ENCODE measurements around the gene SEMA3F.
A peak's percentile ranks its signal among the peaks of the same experiment; 100 is the strongest.

The SEMA3F gene

DNA sequence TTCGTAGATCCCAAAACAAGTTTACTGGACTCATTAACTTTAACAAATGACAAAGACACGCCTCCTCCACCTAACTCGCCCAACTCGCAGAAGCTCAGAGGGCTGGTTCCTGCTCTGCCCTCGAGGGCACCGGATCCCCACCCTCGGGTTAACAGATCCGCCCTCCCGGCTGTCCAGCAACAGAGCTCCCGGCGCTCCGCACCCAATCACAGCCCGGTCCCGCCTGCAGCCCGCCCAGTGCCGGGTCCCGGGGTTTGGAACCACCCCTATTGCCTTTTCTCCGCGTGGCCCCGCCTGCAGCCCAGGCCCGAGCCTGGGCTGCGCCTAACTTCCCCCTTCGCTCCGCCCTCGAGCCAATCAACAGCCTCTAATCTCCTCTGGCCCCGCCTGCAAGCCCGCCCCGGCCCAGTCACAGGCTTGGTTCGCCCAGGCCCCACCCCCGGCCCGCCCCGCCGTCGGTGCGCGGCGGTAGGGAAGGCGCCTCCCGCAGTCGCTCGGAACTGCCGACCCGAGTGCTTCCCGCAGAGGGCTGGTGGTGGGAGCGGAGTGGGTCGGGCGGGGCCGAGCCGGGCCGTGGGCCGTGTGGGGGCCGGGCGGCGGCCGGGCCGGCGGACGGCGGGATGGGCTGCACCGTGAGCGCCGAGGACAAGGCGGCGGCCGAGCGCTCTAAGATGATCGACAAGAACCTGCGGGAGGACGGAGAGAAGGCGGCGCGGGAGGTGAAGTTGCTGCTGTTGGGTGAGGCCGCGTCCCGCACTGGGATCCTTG is 80.8 kb downstream of the SEMA3F start, which contains the start of gene GNAI2:
Gene GNAI2 (plus strand): TSS at position 489 of the 768 bp plus-strand sequence. CDS start 132 bp downstream, at position 621.
- Histone ChIP-seq H3K36me3 (ENCODE audit: insufficient read depth, low read length) (no peaks in the 10 kb centered on the region), H3K4me3 (peak within 1 kb of the TSS; percentile 82), H3K9me3 (ENCODE audit: low read depth, low read length) (no peaks in the 10 kb centered on the region), H3K9ac (ENCODE audit: insufficient read length) (peak within 1 kb of the TSS; percentile 58), H3K27ac (0 out of 2 replicates have a peak within 1 kb of the TSS, but pooled peaks have one; percentile 36)
- TF ChIP-seq EZH2 (IDR thresholded peaks at IDR 0.05) (no peak), FOXP2 (optimal IDR thresholded peaks at IDR 0.05; ENCODE audit: control extremely low read depth, extremely low read length, insufficient read depth) (no peak), POLR2AphosphoS5 (IDR thresholded peaks at IDR 0.05; ENCODE audit: borderline replicate concordance, low read depth, low read length) (peak; percentile 82)
- DNase-seq (ENCODE audit: low read depth, low spot score): no peak

DNA sequence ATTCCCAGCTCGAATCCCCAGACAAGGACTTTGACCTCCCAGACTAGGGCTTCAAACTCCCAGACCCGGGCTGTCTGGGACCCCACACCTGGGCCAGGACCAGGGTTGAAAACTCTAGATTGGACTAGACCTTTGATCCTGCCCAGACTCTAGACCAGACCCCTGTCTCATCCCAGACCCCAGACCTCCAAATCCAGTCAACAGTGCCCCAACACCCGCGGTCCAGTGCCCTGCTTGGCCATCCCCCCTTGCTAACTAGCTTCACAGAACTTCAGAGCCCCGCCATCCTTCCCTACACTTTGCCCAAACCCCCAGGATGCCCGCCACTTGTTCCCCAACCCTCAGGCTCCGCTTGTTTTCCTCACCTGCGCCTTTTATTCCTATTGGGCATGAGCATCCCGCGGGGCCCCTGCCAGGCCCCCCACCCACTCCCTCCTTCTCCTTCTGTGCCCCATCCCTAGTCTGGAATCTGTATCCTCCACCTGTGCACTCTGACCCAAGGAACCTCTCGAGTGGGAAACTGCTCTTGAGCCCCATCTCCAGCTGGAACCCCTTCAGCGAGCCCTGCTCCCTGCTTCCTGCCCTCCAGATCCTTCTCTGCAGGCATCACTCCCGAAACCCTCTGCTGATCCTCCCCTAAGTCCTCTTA is 81.5 kb downstream of the SEMA3F start:
- no peak for TF ChIP-seq POLR2AphosphoS5 (IDR thresholded peaks at IDR 0.05; ENCODE audit: borderline replicate concordance, low read depth, low read length)
- TF ChIP-seq FOXP2 (optimal IDR thresholded peaks at IDR 0.05; ENCODE audit: control extremely low read depth, extremely low read length, insufficient read depth): no peak
- no peak for TF ChIP-seq EZH2 (IDR thresholded peaks at IDR 0.05)

DNA sequence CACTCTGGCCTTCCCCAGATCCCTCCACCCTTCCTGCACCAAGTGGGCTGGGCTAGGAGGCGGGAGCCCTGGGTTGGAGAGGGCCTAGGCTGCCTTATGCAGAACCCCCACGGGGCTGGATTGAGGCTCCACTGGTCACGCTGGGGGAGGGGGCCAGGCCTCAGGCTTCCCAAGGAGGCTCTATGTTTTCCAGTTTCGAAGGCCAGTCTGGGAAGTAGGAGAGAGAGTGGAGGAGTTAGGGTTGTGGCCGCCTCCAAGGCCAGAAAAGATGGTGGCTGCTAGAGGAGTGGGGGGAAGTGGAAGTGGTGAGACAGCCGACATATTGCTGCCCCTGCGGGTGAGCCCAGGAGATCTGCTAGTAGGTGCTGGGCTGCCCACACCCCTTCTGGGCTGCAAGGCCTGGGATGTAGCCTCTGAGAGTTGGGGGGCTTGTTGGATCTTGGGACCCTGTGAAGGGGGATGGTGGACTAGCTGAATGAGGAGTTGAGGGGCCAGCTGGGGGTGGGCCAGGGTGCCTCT is 82.1 kb downstream of the SEMA3F start:
- no peak for DNase-seq (ENCODE audit: low read depth, low spot score)
- H3K27ac ChIP-seq: no peak overlapping the region
- TF ChIP-seq FOXP2 (optimal IDR thresholded peaks at IDR 0.05; ENCODE audit: control extremely low read depth, extremely low read length, insufficient read depth) (no peak), EZH2 (IDR thresholded peaks at IDR 0.05) (no peak), POLR2AphosphoS5 (IDR thresholded peaks at IDR 0.05; ENCODE audit: borderline replicate concordance, low read depth, low read length) (no peak)

More for the DNA sequence above, 81.5 kb downstream of the SEMA3F start:
- no peak overlapping the region for H3K27ac ChIP-seq
- peak overlapping the region; percentile 82 for H3K4me3 ChIP-seq
- no peaks in the 10 kb centered on the region for H3K9me3 ChIP-seq (ENCODE audit: low read depth, low read length)
- no peaks in the 10 kb centered on the region for H3K36me3 ChIP-seq (ENCODE audit: insufficient read depth, low read length)
- peak overlapping the region; percentile 58 for H3K9ac ChIP-seq (ENCODE audit: insufficient read length)
- no peak for DNase-seq (ENCODE audit: low read depth, low spot score)

DNA sequence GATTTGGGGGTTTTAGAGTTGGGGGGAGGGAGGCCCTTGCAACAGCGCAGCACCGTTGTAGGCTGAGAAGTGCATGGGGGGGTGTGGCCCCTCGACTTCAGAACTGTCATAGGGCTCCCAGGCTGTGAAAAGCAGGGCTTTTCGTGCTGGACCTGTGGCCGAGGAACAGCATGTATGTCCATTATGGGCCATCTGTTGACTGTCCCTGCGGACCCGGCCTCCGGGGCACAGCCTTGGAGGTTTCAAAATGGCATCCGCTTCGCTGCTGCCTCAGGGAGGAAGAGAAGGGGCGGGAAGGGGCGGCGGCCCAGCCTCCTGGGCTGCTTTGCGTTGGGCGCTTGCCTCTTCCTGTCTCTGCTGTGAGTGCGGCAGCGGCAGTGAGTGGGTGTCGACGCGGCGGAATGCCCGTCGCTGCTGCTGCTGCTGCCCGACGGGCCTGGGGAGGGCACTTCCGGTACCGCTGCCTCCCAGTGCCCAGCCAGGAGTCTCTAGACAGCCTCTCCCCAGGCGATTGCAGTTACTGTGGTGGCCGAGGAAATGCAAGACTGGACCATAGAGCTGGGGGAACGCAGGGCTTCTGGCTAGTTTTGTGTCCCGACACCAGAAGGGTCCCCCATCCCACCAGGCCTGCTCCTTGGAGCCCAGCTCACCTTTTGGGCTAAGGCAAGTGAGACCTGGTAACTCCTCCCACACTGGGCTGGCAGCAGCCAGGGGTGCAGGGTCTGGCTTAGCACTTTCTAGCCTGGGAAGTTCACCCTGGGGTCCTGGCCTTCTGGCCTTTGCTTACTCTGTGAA is 82.8 kb downstream of the SEMA3F start:
- no peak for DNase-seq (ENCODE audit: low read depth, low spot score)
- no peaks in the 10 kb centered on the region for H3K9me3 ChIP-seq (ENCODE audit: low read depth, low read length)
- peak overlapping the region; percentile 69 for H3K9ac ChIP-seq (ENCODE audit: insufficient read length)
- no peak overlapping the region for H3K27ac ChIP-seq
- peak overlapping the region; percentile 82 for H3K4me3 ChIP-seq
- TF ChIP-seq FOXP2 (optimal IDR thresholded peaks at IDR 0.05; ENCODE audit: control extremely low read depth, extremely low read length, insufficient read depth): no peak
- no peak for TF ChIP-seq POLR2AphosphoS5 (IDR thresholded peaks at IDR 0.05; ENCODE audit: borderline replicate concordance, low read depth, low read length)
- TF ChIP-seq EZH2 (IDR thresholded peaks at IDR 0.05): no peak
- no peaks in the 10 kb centered on the region for H3K36me3 ChIP-seq (ENCODE audit: insufficient read depth, low read length)

More for the DNA sequence above, 82.1 kb downstream of the SEMA3F start:
- Histone ChIP-seq H3K9ac (ENCODE audit: insufficient read length) (peak overlapping the region; percentile 58), H3K36me3 (ENCODE audit: insufficient read depth, low read length) (no peaks in the 10 kb centered on the region), H3K4me3 (peak overlapping the region; percentile 82), H3K9me3 (ENCODE audit: low read depth, low read length) (no peaks in the 10 kb centered on the region)

DNA sequence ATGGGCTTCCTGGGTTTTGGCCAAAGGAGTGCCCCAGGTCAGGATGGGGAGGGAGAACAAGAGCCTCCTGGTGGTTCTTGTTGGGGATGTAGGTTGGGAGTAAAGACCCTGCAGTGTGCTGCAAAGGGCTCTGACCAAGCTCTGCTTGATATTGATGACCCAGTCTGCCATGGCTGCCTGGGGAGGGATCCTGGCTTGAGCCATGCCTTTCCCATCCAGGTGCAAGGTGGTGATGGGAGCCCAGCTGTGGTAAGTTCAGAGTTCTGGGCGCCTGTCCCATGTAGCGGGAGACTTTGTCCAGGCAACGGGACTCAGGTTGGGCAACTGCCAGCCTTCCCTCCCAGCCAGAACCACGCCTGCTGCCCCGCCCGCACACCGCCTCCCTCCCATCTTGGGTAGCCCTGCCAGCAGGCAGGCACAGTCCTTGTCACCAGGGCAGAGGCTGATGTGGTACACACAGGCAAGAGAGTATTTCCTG is 83.5 kb downstream of the SEMA3F start:
- Histone ChIP-seq H3K36me3 (ENCODE audit: insufficient read depth, low read length) (no peaks in the 10 kb centered on the region), H3K9me3 (ENCODE audit: low read depth, low read length) (no peaks in the 10 kb centered on the region), H3K27ac (no peak overlapping the region), H3K9ac (ENCODE audit: insufficient read length) (no peak overlapping the region), H3K4me3 (peak overlapping the region; percentile 82)
- DNase-seq (ENCODE audit: low read depth, low spot score): no peak
- TF ChIP-seq EZH2 (IDR thresholded peaks at IDR 0.05): no peak

Measured in SK-N-MC (cell line).